HepG2 (cell line): ENCODE data around the gene MITF. TPM values are rescaled to one million over a fixed set of nuclear protein-coding genes. Genes with fewer than 3 reads are reported as not detected.

Experiments used
- ATAC-seq: fragments of 200-7000 bp; cut with Tn5 transposase; 3 replicates; pipeline ENCODE4 v1.9.1; 2020; ENCODE audit warnings: mild to moderate bottlenecking, moderate library complexity
- BruUV-seq: library from RNA; stranded (reverse); fragments of 400-500 nt; replicated peaks from 2 replicates; lab custom pipeline; 2021; lab: Mats Ljungman, UMichigan
- CTCF ChIA-PET: fragments of 300-600 bp; formaldehyde crosslinking; extraction: SDS; loops from one replicate; lab custom pipeline; 2021; ENCODE audit warnings: low total read pairs, inconsistent platforms, low intra/inter-chr PET ratio; lab: Yijun Ruan, JAX
- POLR2A ChIA-PET: fragments of 350-600 bp; sonication (Branson Sonifier 250); formaldehyde crosslinking; loops from one replicate; lab custom pipeline; 2020; ENCODE audit warnings: antibody characterized with exemption, inconsistent platforms; lab: Yijun Ruan, JAX
- DNase-seq: peaks from one replicate; pipeline ENCODE4 v3.0.0-alpha.2; 2015; ENCODE audit warnings: low spot score
- FAIRE-seq: peaks from 3 replicates; lab custom pipeline; 2011; peaks lifted over from hg19 to GRCh38; lab: Jason Lieb, UNC
- H2AFZ ChIP-seq: one replicate; pipeline ENCODE4 v1.6.1; 2011; ENCODE audit warnings: low read length, inconsistent platforms
- H3K27ac ChIP-seq: fragments of 300-600 bp; 3 replicates; pipeline ENCODE4 v1.8.0; 2011; ENCODE audit warnings: mixed run types, mild to moderate bottlenecking, mixed read lengths, low read length, inconsistent platforms; ENCODE audit not compliant: insufficient read depth; ENCODE audit errors: extremely low read length
- H3K27me3 ChIP-seq, 2 experiments: fragments of 200-600 bp in 1 of 2; 2 replicates in 1 of 2; 3 replicates in 1 of 2; pipeline versions ENCODE4 v1.6.0 to v1.8.0; 2011; ENCODE audit warnings: low read length in 2 of 2, mild to moderate bottlenecking in 2 of 2, moderate library complexity in 2 of 2, inconsistent platforms in 1 of 2; ENCODE audit not compliant: insufficient read depth in 2 of 2, control insufficient read depth in 1 of 2
- H3K36me3 ChIP-seq, 2 experiments: fragments of 200-600 bp in 1 of 2; replicated peaks in 1 of 2; 2 replicates in 1 of 2; 3 replicates in 1 of 2; pipeline versions ENCODE4 v1.5.1 to v1.8.0; 2011; ENCODE audit warnings: low read length in 2 of 2, inconsistent platforms in 1 of 2; ENCODE audit not compliant: insufficient read depth in 2 of 2, control insufficient read depth in 1 of 2
- H3K4me1 ChIP-seq: 2 replicates; pipeline ENCODE4 v1.5.1; 2012; ENCODE audit warnings: low read length, inconsistent platforms; ENCODE audit not compliant: insufficient read depth
- H3K4me2 ChIP-seq: 2 replicates; pipeline ENCODE4 v1.6.0; 2011; ENCODE audit warnings: low read depth, low read length, inconsistent platforms
- H3K4me3 ChIP-seq, 3 experiments: fragments of 200-600 bp in 1 of 3; sonication (generic), shearing (Covaris generic) in 1 of 3; replicated peaks in 1 of 3; 2 replicates each; pipeline ENCODE4 v1.5.1; 2011 to 2016; ENCODE audit warnings: low read length in 3 of 3, inconsistent platforms in 2 of 3, low read depth in 2 of 3, mild to moderate bottlenecking in 2 of 3, control low read depth in 1 of 3, mixed read lengths in 1 of 3; ENCODE audit not compliant: insufficient read depth in 1 of 3
- H3K79me2 ChIP-seq: one replicate; pipeline ENCODE4 v1.6.1; 2011; ENCODE audit warnings: low read length, inconsistent platforms; ENCODE audit not compliant: insufficient read depth
- H3K9ac ChIP-seq: 2 replicates; pipeline ENCODE4 v1.6.0; 2011; ENCODE audit warnings: mild to moderate bottlenecking, low read depth, low read length, inconsistent platforms; ENCODE audit not compliant: insufficient read depth
- H3K9me3 ChIP-seq: 2 replicates; pipeline ENCODE4 v1.5.1; 2012; ENCODE audit warnings: mild to moderate bottlenecking, low read length
- H4K20me1 ChIP-seq: 2 replicates; pipeline ENCODE4 v1.6.0; 2011; ENCODE audit warnings: inconsistent platforms, mild to moderate bottlenecking, low read length, moderate library complexity; ENCODE audit not compliant: insufficient read depth
- CEBPB ChIP-seq: IDR thresholded peaks from 2 replicates; pipeline ENCODE4 v1.6.1; 2011; ENCODE audit warnings: low read depth, low read length, improper control_type of control experiment, borderline replicate concordance
- NR3C1 ChIP-seq: sonication (generic); formaldehyde crosslinking; IDR thresholded peaks from 2 replicates; pipeline ENCODE4 v1.4.0; 2020; ENCODE audit warnings: missing genetic modification reagents
- RNF2 ChIP-seq: fragments of 450-650 bp; conservative IDR thresholded peaks from 2 replicates; pipeline ENCODE4 v1.6.1; 2016; ENCODE audit warnings: low read depth
- ZBTB40 ChIP-seq, 2 experiments: fragments of 450-650 bp in 1 of 2; sonication (generic) in 1 of 2; formaldehyde crosslinking in 1 of 2; IDR thresholded peaks; 2 replicates each; pipeline versions ENCODE4 v1.6.1 to v1.8.0; 2016 to 2022; ENCODE audit warnings: antibody characterized with exemption in 1 of 2, mild to moderate bottlenecking in 1 of 2, missing genetic modification reagents in 1 of 2
- ZNF713 ChIP-seq: sonication (generic); formaldehyde crosslinking; IDR thresholded peaks from 2 replicates; pipeline ENCODE4 v1.4.0; 2020; ENCODE audit warnings: mild to moderate bottlenecking, missing genetic modification reagents
- ZNF773 ChIP-seq: sonication (generic); formaldehyde crosslinking; IDR thresholded peaks from 2 replicates; pipeline ENCODE4 v1.4.0; 2020; ENCODE audit warnings: missing genetic modification reagents, borderline replicate concordance
- WGBS: methylation state at CpG from one replicate; pipeline ENCODE4 v1.1.6; 2017; ENCODE audit warnings: low lambda C conversion rate; 5-methylcytosine and 5-hydroxymethylcytosine counted together
- in situ Hi-C: cut with HindIII; loops from 2 replicates; pipeline ENCODE4 v1.10.0; 2017; ENCODE audit warnings: low pct_unique_long_range_greater_than_20kb; ENCODE audit not compliant: extremely low pct_ligation_motif_present
- intact Hi-C: fragments of 100-400 bp; cut with micrococcal nuclease; formaldehyde crosslinking; loops from one replicate; pipeline ENCODE4 v1.10.0; 2022; ENCODE audit not compliant: unreplicated experiment
- polyA plus RNA-seq, 8 experiments: library from polyadenylated mRNA; depleted of rRNA in 3 of 8; stranded (reverse) in 7 of 8; unstranded in 1 of 8; fragments of >200 nt; fragmentation: Illumina TruSeq in 4 of 8; extraction: Trizol in 4 of 8; gene quantifications; 2 replicates each; pipeline versions ENCODE4 v1.2.1 to v1.2.3, GENCODE V29; 2011 to 2016; ENCODE audit warnings: low read depth in 4 of 8, missing spikeins in 1 of 8, mixed read lengths in 1 of 8; ENCODE audit not compliant: insufficient read depth in 1 of 8
- total RNA-seq, 5 experiments: library from RNA; depleted of rRNA; stranded (reverse); fragments of >200 nt; fragmentation: Illumina TruSeq; extraction: Trizol; gene quantifications; 2 replicates each; pipeline ENCODE4 v1.2.3, GENCODE V29; 2016; ENCODE audit warnings: low read depth in 1 of 5
- TF ChIP-seq, protein P1 (sequence below): sonication (generic); formaldehyde crosslinking; IDR thresholded peaks from 2 replicates; pipeline ENCODE4 v1.5.0; 2020; ENCODE audit warnings: mild to moderate bottlenecking, missing genetic modification reagents

MITF gene
- total and polyA plus RNA-seq, 2 of the 13 experiments (the other 11 are each of a cell fraction or from before 2014, with no cell fraction given), result 0.12 to 0.38 TPM

GRCh38 chr3:69941439-69942176 lies 202.3 kb downstream of the MITF start:
- CTCF ChIA-PET, result no interaction called here
- Histone ChIP-seq H3K4me3 (no peak overlapping the region), H3K9me3 (no peaks in the 10 kb centered on the region), H3K27ac (no peak overlapping the region), H3K9ac (no peak overlapping the region), H3K27me3 (no peaks in the 10 kb centered on the region; a peak in 2 of 5 replicates), H3K79me2 (no peaks in the 10 kb centered on the region), H4K20me1 (no peaks in the 10 kb centered on the region), H2AFZ (no peak overlapping the region), H3K4me2 (no peak overlapping the region), H3K4me1 (no peaks in the 10 kb centered on the region), H3K36me3 (no peaks in the 10 kb centered on the region)
- no TSS peak for BruUV-seq
- in situ Hi-C loops (loop anchor here (10.0 kb wide), 1 partner anchor 247 kb away; no protein-coding TSS in a partner anchor), intact Hi-C loops (no loop called here)
- no peak for FAIRE-seq
- no peak for ATAC-seq
- no peak for TF ChIP-seq ZBTB40 (IDR thresholded peaks at IDR 0.05)
- no peak for TF ChIP-seq ZBTB40 (CRISPR knock-in tag; IDR thresholded peaks at IDR 0.05)
- TF ChIP-seq ZNF713 (CRISPR knock-in tag), result no peak
- TF ChIP-seq, protein P1, sequence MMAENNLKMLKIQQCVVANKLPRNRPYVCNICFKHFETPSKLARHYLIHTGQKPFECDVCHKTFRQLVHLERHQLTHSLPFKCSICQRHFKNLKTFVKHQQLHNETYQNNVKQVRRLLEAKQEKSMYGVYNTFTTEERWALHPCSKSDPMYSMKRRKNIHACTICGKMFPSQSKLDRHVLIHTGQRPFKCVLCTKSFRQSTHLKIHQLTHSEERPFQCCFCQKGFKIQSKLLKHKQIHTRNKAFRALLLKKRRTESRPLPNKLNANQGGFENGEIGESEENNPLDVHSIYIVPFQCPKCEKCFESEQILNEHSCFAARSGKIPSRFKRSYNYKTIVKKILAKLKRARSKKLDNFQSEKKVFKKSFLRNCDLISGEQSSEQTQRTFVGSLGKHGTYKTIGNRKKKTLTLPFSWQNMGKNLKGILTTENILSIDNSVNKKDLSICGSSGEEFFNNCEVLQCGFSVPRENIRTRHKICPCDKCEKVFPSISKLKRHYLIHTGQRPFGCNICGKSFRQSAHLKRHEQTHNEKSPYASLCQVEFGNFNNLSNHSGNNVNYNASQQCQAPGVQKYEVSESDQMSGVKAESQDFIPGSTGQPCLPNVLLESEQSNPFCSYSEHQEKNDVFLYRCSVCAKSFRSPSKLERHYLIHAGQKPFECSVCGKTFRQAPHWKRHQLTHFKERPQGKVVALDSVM (CRISPR knock-in tag), result no peak
- peak; percentile 45; the same call in 1 of the 2 replicates for TF ChIP-seq CEBPB
- TF ChIP-seq RNF2, result no peak
- TF ChIP-seq ZNF773 (CRISPR knock-in tag), result no peak
- TF ChIP-seq NR3C1 (CRISPR knock-in tag), result no peak
- POLR2A ChIA-PET, result no interaction called here
- 35% methylated on average over 3 of the region's 3 CpGs for WGBS
- DNase-seq, result no peak
